GM12878 (cell line): ENCODE results near the gene CAMKK2. TPM values are rescaled to one million over a fixed set of nuclear protein-coding genes. Genes with fewer than 3 reads are reported as not detected.

Experiments used
- ATAC-seq: fragments of 200-7000 bp; cut with Tn5 transposase; 3 replicates; pipeline ENCODE4 v1.9.1; 2020; ENCODE audit warnings: mild to moderate bottlenecking, moderate library complexity
- BruUV-seq: library from RNA; stranded (reverse); fragments of 400-500 nt; replicated peaks from 2 replicates; lab custom pipeline; 2021; lab: Mats Ljungman, UMichigan
- CTCF ChIA-PET: fragments of 300-600 bp; sonication (Branson Sonifier 250); formaldehyde crosslinking; extraction: SDS; loops from one replicate; lab custom pipeline; 2021; ENCODE audit warnings: inconsistent platforms; lab: Yijun Ruan, JAX
- POLR2A ChIA-PET: fragments of 350-600 bp; formaldehyde crosslinking; extraction: SDS; loops from one replicate; lab custom pipeline; 2021; ENCODE audit warnings: inconsistent platforms; lab: Charles Lee
- RAD21 ChIA-PET: fragments of 300-600 bp; sonication (Branson Sonifier 250); formaldehyde crosslinking; loops from one replicate; lab custom pipeline; 2023; ENCODE audit warnings: antibody characterized with exemption; ENCODE audit not compliant: unreplicated experiment; lab: Charles Lee
- SMC1A ChIA-PET: fragments of 300-600 bp; sonication (Branson Sonifier 250); formaldehyde crosslinking; loops from one replicate; lab custom pipeline; 2023; ENCODE audit not compliant: unreplicated experiment, uncharacterized antibody; lab: Charles Lee
- DNase-seq: peaks from one replicate; pipeline ENCODE4 v3.0.0-alpha.2; 2011; ENCODE audit warnings: low read depth, low spot score
- FAIRE-seq: peaks from 3 replicates; lab custom pipeline; 2011; peaks lifted over from hg19 to GRCh38; lab: Jason Lieb, UNC
- H2AFZ ChIP-seq: 2 replicates; pipeline ENCODE4 v1.6.0; 2011; ENCODE audit warnings: low read depth, low read length, control low read depth; ENCODE audit not compliant: control insufficient read depth
- H3K27ac ChIP-seq: 2 replicates; pipeline ENCODE4 v1.5.1; 2011; ENCODE audit warnings: control low read depth; ENCODE audit not compliant: control insufficient read depth, insufficient read depth
- H3K27me3 ChIP-seq, 2 experiments: replicated peaks in 1 of 2; 2 replicates each; pipeline versions ENCODE4 v1.6.0 to v1.6.1; 2011; ENCODE audit warnings: low read length in 1 of 2; ENCODE audit not compliant: control insufficient read depth in 2 of 2, insufficient read depth in 2 of 2
- H3K36me3 ChIP-seq, 2 experiments: 2 replicates each; pipeline ENCODE4 v1.5.1; 2011; ENCODE audit warnings: low read length in 1 of 2; ENCODE audit not compliant: control insufficient read depth in 2 of 2, insufficient read depth in 2 of 2
- H3K4me1 ChIP-seq: 2 replicates; pipeline ENCODE4 v1.6.1; 2011; ENCODE audit warnings: mild to moderate bottlenecking, low read length, moderate library complexity, mixed read lengths; ENCODE audit not compliant: control insufficient read depth, insufficient read depth
- H3K4me2 ChIP-seq: 2 replicates; pipeline ENCODE4 v1.6.0; 2011; ENCODE audit warnings: control low read depth; ENCODE audit not compliant: control insufficient read depth, insufficient read depth
- H3K4me3 ChIP-seq: fragments of 200-600 bp; sonication (generic); 2 replicates; pipeline ENCODE4 v1.5.1; 2016
- H3K79me2 ChIP-seq: 2 replicates; pipeline ENCODE4 v1.6.0; 2011; ENCODE audit warnings: low read length; ENCODE audit not compliant: control insufficient read depth, insufficient read depth
- H3K9ac ChIP-seq: 2 replicates; pipeline ENCODE4 v1.8.0; 2011; ENCODE audit warnings: low read length, control low read depth, mixed read lengths; ENCODE audit not compliant: control insufficient read depth, insufficient read depth
- H3K9me3 ChIP-seq: replicated peaks from 3 replicates; pipeline ENCODE4 v1.5.1; 2011; ENCODE audit warnings: mild to moderate bottlenecking, low read length; ENCODE audit not compliant: control insufficient read depth, insufficient read depth
- H4K20me1 ChIP-seq: 2 replicates; pipeline ENCODE4 v1.6.0; 2011; ENCODE audit not compliant: control insufficient read depth, insufficient read depth
- EED ChIP-seq: sonication (generic); IDR thresholded peaks from 2 replicates; pipeline ENCODE4 v1.6.1; 2016; ENCODE audit warnings: antibody characterized with exemption, low read depth
- IKZF1 ChIP-seq: fragments of 450-650 bp; conservative IDR thresholded peaks from 2 replicates; pipeline ENCODE4 v1.6.1; 2017; ENCODE audit warnings: antibody characterized with exemption, mild to moderate bottlenecking
- IKZF2 ChIP-seq, 2 experiments: fragments of 450-650 bp; IDR thresholded peaks; 2 replicates each; pipeline ENCODE4 v1.6.1; 2017; ENCODE audit warnings: mild to moderate bottlenecking in 2 of 2, moderate library complexity in 2 of 2
- JUNB ChIP-seq: IDR thresholded peaks from 2 replicates; pipeline ENCODE4 v1.6.1; 2016; ENCODE audit warnings: antibody characterized with exemption, mild to moderate bottlenecking
- JUND ChIP-seq: IDR thresholded peaks from 2 replicates; pipeline ENCODE4 v1.6.1; 2012; ENCODE audit warnings: low read depth, mild to moderate bottlenecking, low read length, improper control_type of control experiment, moderate library complexity
- KDM1A ChIP-seq: fragments of 200-600 bp; sonication (generic); IDR thresholded peaks from 2 replicates; pipeline ENCODE4 v1.6.1; 2016; ENCODE audit warnings: borderline replicate concordance
- MTA3 ChIP-seq: IDR thresholded peaks from 2 replicates; pipeline ENCODE4 v1.6.1; 2012; ENCODE audit warnings: low read length, inconsistent platforms, borderline replicate concordance
- NFIC ChIP-seq: IDR thresholded peaks from 2 replicates; pipeline ENCODE4 v1.6.1; 2012; ENCODE audit warnings: low read depth, mild to moderate bottlenecking, inconsistent platforms, low read length, moderate library complexity
- RBBP5 ChIP-seq: fragments of 200-600 bp; sonication (generic); conservative IDR thresholded peaks from 2 replicates; pipeline ENCODE4 v1.6.1; 2016
- RFX5 ChIP-seq: IDR thresholded peaks from 2 replicates; pipeline ENCODE4 v1.6.1; 2011; ENCODE audit warnings: low read depth, low read length, improper control_type of control experiment
- SRF ChIP-seq, 2 experiments: IDR thresholded peaks; 2 replicates each; pipeline ENCODE4 v1.6.1; 2011; ENCODE audit warnings: low read depth in 2 of 2, low read length in 2 of 2, mild to moderate bottlenecking in 1 of 2, moderate library complexity in 1 of 2
- TAF1 ChIP-seq: IDR thresholded peaks from 2 replicates; pipeline ENCODE4 v1.6.1; 2011; ENCODE audit warnings: mild to moderate bottlenecking, low read depth, low read length, borderline replicate concordance
- WGBS: methylation state at CpG from one replicate; pipeline ENCODE4 v1.1.6; 2016; ENCODE audit warnings: low lambda C conversion rate; ENCODE audit not compliant: insufficient replicate concordance, insufficient coverage; ENCODE audit errors: missing lambda C conversion rate; 5-methylcytosine and 5-hydroxymethylcytosine counted together
- in situ Hi-C: fragments of 300-500 bp; cut with MboI; formaldehyde crosslinking; loops from 9 replicates; pipeline ENCODE4 v1.14.3; 2018; ENCODE audit warnings: mixed read lengths
- intact Hi-C: fragments of 100-400 bp; cut with micrococcal nuclease; formaldehyde crosslinking; loops from one replicate; pipeline ENCODE4 v1.14.2; 2022; ENCODE audit not compliant: unreplicated experiment
- polyA plus RNA-seq, 11 experiments: library from polyadenylated mRNA; depleted of rRNA in 4 of 11; unstranded in 6 of 11; stranded (reverse) in 5 of 11; fragments of >200 nt; fragmentation: Nextera tagmentation in 4 of 11; fragmentation: Illumina TruSeq in 1 of 11; extraction: Ambion mirVana in 4 of 11; extraction: Trizol in 1 of 11; gene quantifications; 1 replicate in 1 of 11; 2 replicates in 10 of 11; pipeline versions ENCODE4 v1.2.1 to v1.2.3, GENCODE V29; 2011 to 2016; ENCODE audit warnings: inconsistent platforms in 2 of 11, missing spikeins in 2 of 11, low read depth in 1 of 11
- total RNA-seq, 4 experiments: library from RNA; depleted of rRNA in 3 of 4; stranded (reverse); fragments of >200 nt in 3 of 4; fragmentation: Illumina TruSeq in 1 of 4; extraction: Trizol in 1 of 4; gene quantifications; 2 replicates each; pipeline versions ENCODE4 v1.2.1 to v1.2.3, GENCODE V29; 2013 to 2021
- TF ChIP-seq, protein P1 (sequence below), 3 experiments: IDR thresholded peaks in 2 of 3; conservative IDR thresholded peaks in 1 of 3; 2 replicates each; pipeline ENCODE4 v1.5.1; 2011; ENCODE audit warnings: low read depth in 3 of 3, low read length in 3 of 3, mild to moderate bottlenecking in 3 of 3, control low read depth in 2 of 3, moderate library complexity in 2 of 3, inconsistent platforms in 1 of 3, mixed read lengths in 1 of 3; ENCODE audit not compliant: control insufficient read depth in 2 of 3, insufficient read depth in 1 of 3; ENCODE audit errors: extremely low read depth in 1 of 3

Gene CAMKK2
- total and polyA plus RNA-seq, 10 of the 15 experiments (the other 5 are each of a cell fraction or from before 2014, with no cell fraction given) = 5.2 to 40.6 (median 26.6) TPM

GRCh38 chr12:121191151-121191550 is 105.4 kb downstream of the CAMKK2 start:
- no peak overlapping the region for H3K4me3 ChIP-seq
- DNase-seq (no peak), FAIRE-seq (no peak), ATAC-seq (no peak)
- H3K79me2 ChIP-seq = no peaks in the 10 kb centered on the region
- no peak overlapping the region for H3K9ac ChIP-seq
- 47% methylated on average over 3 of the region's 3 CpGs for WGBS
- in situ Hi-C loops = no loop called here
- no peaks in the 10 kb centered on the region for H4K20me1 ChIP-seq
- no peak overlapping the region for H3K27ac ChIP-seq
- ChIA-PET SMC1A (interaction anchor here (0.9 kb wide), 1 partner anchor 131 kb away, joined by 3 read pairs; no protein-coding TSS in a partner anchor), POLR2A (interaction anchor here (1.0 to 1.4 kb wide), 2 partner anchors 15 kb away, joined by 3 to 4 read pairs; no protein-coding TSS in a partner anchor), CTCF (interaction anchor here (0.6 to 1.0 kb wide), 3 partner anchors 15 to 323 kb away, joined by 3 to 4 read pairs (median 3); no protein-coding TSS in a partner anchor), RAD21 (interaction anchor here (1.0 to 1.1 kb wide), 2 partner anchors 59 to 66 kb away, joined by 3 read pairs; partner anchors contain the start of gene P2RX7)
- no peak overlapping the region for H2AFZ ChIP-seq
- no peaks in the 10 kb centered on the region; the same call in 1 of the 3 replicates for H3K9me3 ChIP-seq
- no peak overlapping the region for H3K4me2 ChIP-seq
- intact Hi-C loops = no loop called here
- BruUV-seq = no TSS peak
- TF ChIP-seq RFX5 (no peak), NFIC (no peak), SRF (IDR thresholded peaks at IDR 0.05; ENCODE audit: low read depth in 2 of 2, low read length in 2 of 2) (no peak)
- H3K36me3 ChIP-seq = no peaks in the 10 kb centered on the region
- peaks cover 5% of the 10 kb centered on the region; the same call in 1 of the 2 replicates for H3K4me1 ChIP-seq
- H3K27me3 ChIP-seq = no peaks in the 10 kb centered on the region

- H3K4me3 ChIP-seq = no peak overlapping the region
These were observed 105.9 kb downstream of the CAMKK2 start for GRCh38 chr12:121190523-121191031.

More at GRCh38 chr12:121190523-121191031, 105.9 kb downstream of the CAMKK2 start:
- FAIRE-seq = no peak
- CTCF ChIA-PET = interaction anchor here (1.0 kb wide), 1 partner anchor 16 kb away, joined by 4 read pairs; no protein-coding TSS in a partner anchor
- H2AFZ ChIP-seq = no peak overlapping the region
- H3K79me2 ChIP-seq = no peaks in the 10 kb centered on the region
- no TSS peak for BruUV-seq
- WGBS = 50% methylated on average over 2 of the region's 2 CpGs
- ATAC-seq = peak; percentile 65
- H3K9me3 ChIP-seq = no peaks in the 10 kb centered on the region; the same call in 1 of the 3 replicates
- DNase-seq = no peak
- no peaks in the 10 kb centered on the region for H3K27me3 ChIP-seq
- no peak overlapping the region for H3K4me2 ChIP-seq
- no peaks in the 10 kb centered on the region for H4K20me1 ChIP-seq
- TF ChIP-seq EED = 0 out of 2 replicates have a peak, but pooled peaks have one; percentile 23
- no peak for TF ChIP-seq MTA3
- TF ChIP-seq IKZF2 (IDR thresholded peaks at IDR 0.05) = peak in 1 of 2 experiments; percentile 52; a peak in 2 of 4 replicates
- TF ChIP-seq IKZF1 = 0 out of 2 replicates have a peak, but pooled peaks have one; percentile 25
- TF ChIP-seq, protein P1, sequence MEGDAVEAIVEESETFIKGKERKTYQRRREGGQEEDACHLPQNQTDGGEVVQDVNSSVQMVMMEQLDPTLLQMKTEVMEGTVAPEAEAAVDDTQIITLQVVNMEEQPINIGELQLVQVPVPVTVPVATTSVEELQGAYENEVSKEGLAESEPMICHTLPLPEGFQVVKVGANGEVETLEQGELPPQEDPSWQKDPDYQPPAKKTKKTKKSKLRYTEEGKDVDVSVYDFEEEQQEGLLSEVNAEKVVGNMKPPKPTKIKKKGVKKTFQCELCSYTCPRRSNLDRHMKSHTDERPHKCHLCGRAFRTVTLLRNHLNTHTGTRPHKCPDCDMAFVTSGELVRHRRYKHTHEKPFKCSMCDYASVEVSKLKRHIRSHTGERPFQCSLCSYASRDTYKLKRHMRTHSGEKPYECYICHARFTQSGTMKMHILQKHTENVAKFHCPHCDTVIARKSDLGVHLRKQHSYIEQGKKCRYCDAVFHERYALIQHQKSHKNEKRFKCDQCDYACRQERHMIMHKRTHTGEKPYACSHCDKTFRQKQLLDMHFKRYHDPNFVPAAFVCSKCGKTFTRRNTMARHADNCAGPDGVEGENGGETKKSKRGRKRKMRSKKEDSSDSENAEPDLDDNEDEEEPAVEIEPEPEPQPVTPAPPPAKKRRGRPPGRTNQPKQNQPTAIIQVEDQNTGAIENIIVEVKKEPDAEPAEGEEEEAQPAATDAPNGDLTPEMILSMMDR (IDR thresholded peaks at IDR 0.05 in 2 of 3, conservative IDR thresholded peaks at IDR 0.05 in 1 of 3; ENCODE audit: control insufficient read depth in 2 of 3, extremely low read depth in 1 of 3, insufficient read depth in 1 of 3, low read depth in 3 of 3, low read length in 3 of 3) = no peak
- no peak for TF ChIP-seq TAF1
- no peak for TF ChIP-seq RBBP5
- TF ChIP-seq KDM1A = no peak
- TF ChIP-seq JUND = no peak
- TF ChIP-seq JUNB = peak; percentile 16; the same call in 1 of the 2 replicates
- TF ChIP-seq, all 136 proteins: peak for 4
- ChIA-PET SMC1A (no interaction called here), POLR2A (interaction anchor here (1.4 kb wide), 1 partner anchor 96 kb away, joined by 4 read pairs; no protein-coding TSS in a partner anchor), RAD21 (interaction anchor here (1.0 to 1.2 kb wide), 3 partner anchors 11 to 67 kb away, joined by 3 read pairs; partner anchors contain the start of gene P2RX7)
- in situ Hi-C loops = no loop called here
- no peaks in the 10 kb centered on the region for H3K36me3 ChIP-seq
- peaks cover 5% of the 10 kb centered on the region for H3K4me1 ChIP-seq
- intact Hi-C loops = no loop called here
- H3K9ac ChIP-seq = no peak overlapping the region
- no peak overlapping the region for H3K27ac ChIP-seq
